ENCODE results near the gene LRRC36.
A peak's percentile ranks its signal among the peaks of the same experiment; 100 is the strongest.

LRRC36 gene

DNA sequence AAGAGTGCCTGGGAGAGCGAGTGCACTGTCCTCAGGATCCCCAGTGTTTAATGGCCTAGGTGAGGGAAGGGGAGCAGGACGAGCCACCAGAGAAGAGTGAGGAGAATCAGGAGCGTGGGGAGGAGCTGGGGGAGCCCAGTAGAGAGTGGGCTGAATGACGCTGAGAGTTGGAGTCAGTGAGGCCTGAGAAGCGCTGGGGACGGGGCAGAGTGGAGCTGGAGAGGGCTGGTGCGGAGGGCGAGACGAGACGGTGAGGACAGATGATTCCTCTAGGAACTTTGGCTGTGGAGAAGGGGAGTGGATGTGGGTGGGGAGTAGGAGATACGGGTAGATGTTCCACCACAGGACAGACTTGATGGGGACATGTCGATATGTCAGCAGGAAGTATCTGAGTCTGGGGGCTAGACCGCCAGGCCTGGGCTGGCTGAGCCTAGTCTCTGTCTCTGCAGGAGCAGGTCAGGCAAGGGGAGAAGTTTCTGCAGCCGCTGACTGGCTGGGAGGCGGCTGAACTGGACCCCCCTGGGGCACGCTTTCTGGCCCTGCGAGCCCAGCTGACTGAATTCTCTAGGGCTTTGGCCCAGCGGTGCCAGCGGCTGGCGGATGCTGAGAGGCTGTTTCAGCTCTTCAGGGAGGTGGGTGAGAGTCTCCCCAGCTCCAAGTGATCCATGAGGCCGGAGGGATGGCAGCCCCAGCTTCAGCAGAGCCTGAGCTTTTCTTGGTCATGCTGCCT lies 42.6 kb upstream of the LRRC36 start:
- H3K27ac ChIP-seq (ENCODE audit: low read length): no peak overlapping the region
- TF ChIP-seq, protein P1, sequence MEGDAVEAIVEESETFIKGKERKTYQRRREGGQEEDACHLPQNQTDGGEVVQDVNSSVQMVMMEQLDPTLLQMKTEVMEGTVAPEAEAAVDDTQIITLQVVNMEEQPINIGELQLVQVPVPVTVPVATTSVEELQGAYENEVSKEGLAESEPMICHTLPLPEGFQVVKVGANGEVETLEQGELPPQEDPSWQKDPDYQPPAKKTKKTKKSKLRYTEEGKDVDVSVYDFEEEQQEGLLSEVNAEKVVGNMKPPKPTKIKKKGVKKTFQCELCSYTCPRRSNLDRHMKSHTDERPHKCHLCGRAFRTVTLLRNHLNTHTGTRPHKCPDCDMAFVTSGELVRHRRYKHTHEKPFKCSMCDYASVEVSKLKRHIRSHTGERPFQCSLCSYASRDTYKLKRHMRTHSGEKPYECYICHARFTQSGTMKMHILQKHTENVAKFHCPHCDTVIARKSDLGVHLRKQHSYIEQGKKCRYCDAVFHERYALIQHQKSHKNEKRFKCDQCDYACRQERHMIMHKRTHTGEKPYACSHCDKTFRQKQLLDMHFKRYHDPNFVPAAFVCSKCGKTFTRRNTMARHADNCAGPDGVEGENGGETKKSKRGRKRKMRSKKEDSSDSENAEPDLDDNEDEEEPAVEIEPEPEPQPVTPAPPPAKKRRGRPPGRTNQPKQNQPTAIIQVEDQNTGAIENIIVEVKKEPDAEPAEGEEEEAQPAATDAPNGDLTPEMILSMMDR (IDR thresholded peaks at IDR 0.05; ENCODE audit: low read depth, low read length): no peak
- TF ChIP-seq EZH2phosphoT487 (IDR thresholded peaks at IDR 0.05; ENCODE audit: low read depth): no peak
- H2AFZ ChIP-seq (ENCODE audit: low read depth, low read length): no peak overlapping the region
- H3K4me1 ChIP-seq (ENCODE audit: low read length): peaks cover 6% of the 10 kb centered on the region
- H3K36me3 ChIP-seq (replicated peaks; ENCODE audit: low read depth, low read length): no peaks in the 10 kb centered on the region
- no peak overlapping the region for H3K9ac ChIP-seq (ENCODE audit: low read length)
- H3K27me3 ChIP-seq (ENCODE audit: low read depth, low read length): no peaks in the 10 kb centered on the region
- no peak overlapping the region for H3K4me2 ChIP-seq (ENCODE audit: low read length)
- H3K79me2 ChIP-seq (ENCODE audit: low read length): no peaks in the 10 kb centered on the region
- no peaks in the 10 kb centered on the region for H3K9me3 ChIP-seq (ENCODE audit: insufficient read depth, low read length)
- H4K20me1 ChIP-seq (ENCODE audit: insufficient read depth, low read length): no peaks in the 10 kb centered on the region
- no peak overlapping the region for H3K4me3 ChIP-seq (ENCODE audit: low read length)

DNA sequence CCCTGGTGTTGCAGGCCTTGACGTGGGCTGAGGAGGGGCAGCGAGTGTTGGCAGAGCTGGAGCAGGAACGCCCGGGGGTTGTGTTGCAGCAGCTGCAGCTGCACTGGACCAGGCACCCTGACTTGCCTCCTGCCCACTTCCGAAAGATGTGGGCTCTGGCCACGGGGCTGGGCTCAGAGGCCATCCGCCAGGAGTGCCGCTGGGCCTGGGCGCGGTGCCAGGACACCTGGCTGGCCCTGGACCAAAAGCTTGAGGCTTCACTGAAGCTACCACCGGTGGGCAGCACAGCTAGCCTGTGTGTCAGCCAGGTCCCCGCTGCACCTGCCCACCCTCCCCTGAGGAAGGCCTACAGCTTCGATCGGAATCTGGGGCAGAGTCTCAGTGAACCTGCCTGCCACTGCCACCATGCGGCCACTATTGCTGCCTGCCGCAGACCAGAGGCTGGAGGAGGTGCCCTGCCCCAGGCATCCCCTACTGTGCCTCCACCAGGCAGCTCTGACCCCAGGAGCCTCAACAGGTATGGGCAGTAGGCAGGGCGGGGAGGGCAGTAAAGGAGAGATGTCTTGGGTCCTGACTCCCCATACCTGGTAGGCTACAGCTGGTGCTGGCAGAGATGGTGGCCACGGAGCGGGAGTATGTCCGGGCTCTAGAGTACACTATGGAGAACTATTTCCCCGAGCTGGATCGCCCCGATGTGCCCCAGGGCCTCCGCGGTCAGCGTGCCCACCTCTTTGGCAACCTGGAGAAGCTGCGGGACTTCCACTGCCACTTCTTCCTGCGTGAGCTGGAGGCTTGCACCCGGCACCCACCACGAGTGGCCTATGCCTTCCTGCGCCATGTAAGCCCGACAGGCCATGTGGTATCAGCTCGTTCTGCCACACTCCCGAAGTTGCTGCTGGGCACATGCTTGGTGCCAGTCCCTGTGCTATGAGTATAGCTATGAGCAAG lies 41.6 kb upstream of the LRRC36 start:
- Histone ChIP-seq H3K36me3 (replicated peaks; ENCODE audit: low read depth, low read length) (no peaks in the 10 kb centered on the region), H3K4me1 (ENCODE audit: low read length) (peaks cover under 1% of the 10 kb centered on the region), H2AFZ (ENCODE audit: low read depth, low read length) (no peak overlapping the region), H3K27me3 (ENCODE audit: low read depth, low read length) (no peaks in the 10 kb centered on the region), H3K9me3 (ENCODE audit: insufficient read depth, low read length) (no peaks in the 10 kb centered on the region), H3K27ac (ENCODE audit: low read length) (no peak overlapping the region), H3K4me3 (ENCODE audit: low read length) (no peak overlapping the region), H4K20me1 (ENCODE audit: insufficient read depth, low read length) (no peaks in the 10 kb centered on the region), H3K9ac (ENCODE audit: low read length) (no peak overlapping the region), H3K79me2 (ENCODE audit: low read length) (no peaks in the 10 kb centered on the region), H3K4me2 (ENCODE audit: low read length) (no peak overlapping the region)
- TF ChIP-seq, protein P1 (IDR thresholded peaks at IDR 0.05; ENCODE audit: low read depth, low read length): peak; percentile 38
- no peak for TF ChIP-seq EZH2phosphoT487 (IDR thresholded peaks at IDR 0.05; ENCODE audit: low read depth)

DNA sequence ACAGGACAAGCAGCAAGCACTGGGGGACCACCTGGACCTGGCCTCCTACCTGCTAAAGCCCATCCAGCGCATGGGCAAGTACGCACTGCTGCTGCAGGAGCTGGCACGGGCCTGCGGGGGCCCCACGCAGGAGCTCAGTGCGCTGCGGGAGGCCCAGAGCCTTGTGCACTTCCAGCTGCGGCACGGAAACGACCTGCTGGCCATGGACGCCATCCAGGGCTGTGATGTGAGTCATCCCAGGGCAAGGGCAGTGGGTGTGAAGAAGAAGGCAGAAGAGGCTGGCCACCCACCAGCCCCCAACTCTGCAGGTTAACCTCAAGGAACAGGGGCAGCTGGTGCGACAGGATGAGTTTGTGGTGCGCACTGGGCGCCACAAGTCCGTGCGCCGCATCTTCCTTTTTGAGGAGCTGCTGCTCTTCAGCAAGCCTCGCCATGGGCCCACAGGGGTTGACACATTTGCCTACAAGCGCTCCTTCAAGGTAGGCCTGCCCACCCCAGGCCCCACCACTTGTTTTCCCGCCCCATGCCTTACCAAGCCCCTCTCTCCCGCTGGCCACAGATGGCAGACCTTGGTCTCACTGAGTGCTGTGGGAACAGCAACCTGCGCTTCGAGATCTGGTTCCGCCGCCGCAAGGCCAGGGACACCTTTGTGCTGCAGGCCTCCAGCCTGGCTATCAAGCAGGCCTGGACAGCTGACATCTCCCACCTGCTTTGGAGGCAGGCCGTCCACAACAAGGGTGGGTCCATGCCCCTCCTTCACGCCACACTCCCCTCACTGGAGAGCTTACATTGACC lies 40.0 kb upstream of the LRRC36 start:
- TF ChIP-seq, protein P1 (IDR thresholded peaks at IDR 0.05; ENCODE audit: low read depth, low read length): no peak
- TF ChIP-seq EZH2phosphoT487 (IDR thresholded peaks at IDR 0.05; ENCODE audit: low read depth): no peak
- Histone ChIP-seq H3K4me3 (ENCODE audit: low read length) (no peak overlapping the region), H3K4me1 (ENCODE audit: low read length) (no peaks in the 10 kb centered on the region), H3K27ac (ENCODE audit: low read length) (no peak overlapping the region), H3K36me3 (replicated peaks; ENCODE audit: low read depth, low read length) (no peaks in the 10 kb centered on the region), H3K79me2 (ENCODE audit: low read length) (no peaks in the 10 kb centered on the region), H3K27me3 (ENCODE audit: low read depth, low read length) (no peaks in the 10 kb centered on the region), H2AFZ (ENCODE audit: low read depth, low read length) (no peak overlapping the region), H4K20me1 (ENCODE audit: insufficient read depth, low read length) (no peaks in the 10 kb centered on the region), H3K4me2 (ENCODE audit: low read length) (no peak overlapping the region), H3K9me3 (ENCODE audit: insufficient read depth, low read length) (no peaks in the 10 kb centered on the region), H3K9ac (ENCODE audit: low read length) (no peak overlapping the region)
